DOHH2 (cell line): ENCODE data around the gene CMSS1.

Experiments used
- H3F3A ChIP-seq: fragments of 200-600 bp; sonication (generic), shearing (Covaris generic); 2 replicates; pipeline ENCODE4 v1.6.0; 2016; ENCODE audit warnings: antibody characterized with exemption, mild to moderate bottlenecking; ENCODE audit not compliant: control insufficient read depth, insufficient read depth
- H3K27ac ChIP-seq: fragments of 200-600 bp; sonication (generic); 2 replicates; pipeline ENCODE4 v1.5.1; 2014; ENCODE audit warnings: low read depth, mild to moderate bottlenecking, low read length, moderate library complexity
- H3K27me3 ChIP-seq: fragments of 200-600 bp; sonication (generic); 2 replicates; pipeline ENCODE4 v1.6.1; 2014; ENCODE audit warnings: mild to moderate bottlenecking, low read length, mixed read lengths; ENCODE audit not compliant: control insufficient read depth
- H3K36me3 ChIP-seq: fragments of 200-600 bp; sonication (generic); 2 replicates; pipeline ENCODE4 v1.6.1; 2014; ENCODE audit warnings: mild to moderate bottlenecking, low read length, moderate library complexity, mixed read lengths; ENCODE audit not compliant: control insufficient read depth
- H3K4me1 ChIP-seq: fragments of 200-600 bp; sonication (generic); 2 replicates; pipeline ENCODE4 v1.6.1; 2014; ENCODE audit warnings: mild to moderate bottlenecking, low read length, mixed read lengths; ENCODE audit not compliant: control insufficient read depth
- H3K4me2 ChIP-seq: fragments of 200-600 bp; sonication (generic); 2 replicates; pipeline ENCODE4 v1.6.0; 2014; ENCODE audit warnings: mild to moderate bottlenecking, low read length, moderate library complexity
- H3K4me3 ChIP-seq: fragments of 200-600 bp; sonication (generic); 2 replicates; pipeline ENCODE4 v1.5.1; 2014; ENCODE audit warnings: mild to moderate bottlenecking, low read length, mixed read lengths
- H3K79me2 ChIP-seq: fragments of 200-600 bp; sonication (generic); 2 replicates; pipeline ENCODE4 v1.6.1; 2014; ENCODE audit warnings: mild to moderate bottlenecking, low read length, mixed read lengths; ENCODE audit not compliant: control insufficient read depth
- H3K9me2 ChIP-seq: fragments of 200-600 bp; sonication (generic); replicated peaks from 2 replicates; pipeline ENCODE4 v1.6.1; 2014; ENCODE audit warnings: mild to moderate bottlenecking, low read length, mixed read lengths; ENCODE audit not compliant: control insufficient read depth
- H3K9me3 ChIP-seq: fragments of 200-600 bp; sonication (generic); 2 replicates; pipeline ENCODE4 v1.6.1; 2014; ENCODE audit warnings: antibody characterized with exemption, low read length, mixed read lengths; ENCODE audit not compliant: control insufficient read depth, insufficient read depth
- H4K20me1 ChIP-seq: fragments of 200-600 bp; sonication (generic); 2 replicates; pipeline ENCODE4 v1.6.0; 2014; ENCODE audit warnings: low read depth, mild to moderate bottlenecking, antibody characterized with exemption, low read length, moderate library complexity; ENCODE audit not compliant: control insufficient read depth, insufficient read depth
- EZH2phosphoT487 ChIP-seq: fragments of 200-600 bp; sonication (generic); IDR thresholded peaks from 2 replicates; pipeline ENCODE4 v1.6.1; 2017; ENCODE audit warnings: borderline replicate concordance, mild to moderate bottlenecking, antibody characterized with exemption, low read length, moderate library complexity, mixed read lengths
- TF ChIP-seq, protein P1 (sequence below): fragments of 200-600 bp; sonication (generic); IDR thresholded peaks from one replicate; pipeline ENCODE4 v1.5.1; 2014; ENCODE audit warnings: antibody characterized with exemption, mild to moderate bottlenecking, low read depth, low read length; ENCODE audit not compliant: poor library complexity, severe bottlenecking

The CMSS1 gene

DNA sequence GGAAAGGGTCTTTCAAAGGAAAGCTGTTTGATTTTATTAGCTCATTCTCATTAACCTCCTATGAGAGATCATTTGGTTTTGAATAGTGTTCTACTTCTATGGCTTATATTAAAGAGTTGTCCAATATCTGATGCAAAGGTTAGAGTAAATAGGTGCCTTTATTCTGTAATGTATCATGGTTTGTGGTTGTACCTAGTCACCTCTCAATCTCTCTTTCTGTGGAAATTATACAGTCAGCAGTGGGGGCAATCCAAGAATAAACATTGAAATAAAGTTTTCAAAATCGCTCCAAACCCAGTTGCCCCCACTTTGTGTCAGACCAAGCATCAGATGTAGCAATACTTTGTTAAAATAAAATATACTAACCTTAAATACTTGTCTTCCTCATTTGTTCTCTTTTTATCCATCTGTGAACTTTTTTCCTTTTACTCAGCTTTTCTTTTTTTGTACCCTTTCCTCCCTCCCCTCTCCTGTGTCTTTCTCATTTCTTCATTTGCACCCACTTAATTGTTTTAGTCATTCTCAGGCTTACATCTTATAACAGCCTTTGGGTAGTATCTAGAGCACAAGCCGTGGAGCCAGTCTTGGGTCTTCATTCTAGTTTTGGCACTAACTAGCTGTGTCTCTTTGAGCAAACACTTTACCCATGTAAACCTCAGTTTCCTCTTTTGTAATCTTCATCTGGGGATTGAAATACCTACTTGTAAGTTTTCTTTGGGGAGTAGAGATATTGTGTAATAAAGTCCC, 16.7 kb downstream of the CMSS1 start:
- no peak for TF ChIP-seq EZH2phosphoT487
- TF ChIP-seq, protein P1, sequence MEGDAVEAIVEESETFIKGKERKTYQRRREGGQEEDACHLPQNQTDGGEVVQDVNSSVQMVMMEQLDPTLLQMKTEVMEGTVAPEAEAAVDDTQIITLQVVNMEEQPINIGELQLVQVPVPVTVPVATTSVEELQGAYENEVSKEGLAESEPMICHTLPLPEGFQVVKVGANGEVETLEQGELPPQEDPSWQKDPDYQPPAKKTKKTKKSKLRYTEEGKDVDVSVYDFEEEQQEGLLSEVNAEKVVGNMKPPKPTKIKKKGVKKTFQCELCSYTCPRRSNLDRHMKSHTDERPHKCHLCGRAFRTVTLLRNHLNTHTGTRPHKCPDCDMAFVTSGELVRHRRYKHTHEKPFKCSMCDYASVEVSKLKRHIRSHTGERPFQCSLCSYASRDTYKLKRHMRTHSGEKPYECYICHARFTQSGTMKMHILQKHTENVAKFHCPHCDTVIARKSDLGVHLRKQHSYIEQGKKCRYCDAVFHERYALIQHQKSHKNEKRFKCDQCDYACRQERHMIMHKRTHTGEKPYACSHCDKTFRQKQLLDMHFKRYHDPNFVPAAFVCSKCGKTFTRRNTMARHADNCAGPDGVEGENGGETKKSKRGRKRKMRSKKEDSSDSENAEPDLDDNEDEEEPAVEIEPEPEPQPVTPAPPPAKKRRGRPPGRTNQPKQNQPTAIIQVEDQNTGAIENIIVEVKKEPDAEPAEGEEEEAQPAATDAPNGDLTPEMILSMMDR: no peak
- H3K27ac ChIP-seq: no peak overlapping the region
- no peaks in the 10 kb centered on the region for H3K9me3 ChIP-seq
- H3K4me1 ChIP-seq: no peaks in the 10 kb centered on the region
- H3K9me2 ChIP-seq: no peaks in the 10 kb centered on the region
- H3K4me3 ChIP-seq: no peak overlapping the region
- peaks cover 2% of the 10 kb centered on the region; the same call in 1 of the 2 replicates for H4K20me1 ChIP-seq
- no peaks in the 10 kb centered on the region for H3K27me3 ChIP-seq
- no peaks in the 10 kb centered on the region for H3K36me3 ChIP-seq
- peaks cover 92% of the 10 kb centered on the region for H3K79me2 ChIP-seq
- no peak overlapping the region for H3K4me2 ChIP-seq
- no peaks in the 10 kb centered on the region; the same call in 1 of the 2 replicates for H3F3A ChIP-seq

DNA sequence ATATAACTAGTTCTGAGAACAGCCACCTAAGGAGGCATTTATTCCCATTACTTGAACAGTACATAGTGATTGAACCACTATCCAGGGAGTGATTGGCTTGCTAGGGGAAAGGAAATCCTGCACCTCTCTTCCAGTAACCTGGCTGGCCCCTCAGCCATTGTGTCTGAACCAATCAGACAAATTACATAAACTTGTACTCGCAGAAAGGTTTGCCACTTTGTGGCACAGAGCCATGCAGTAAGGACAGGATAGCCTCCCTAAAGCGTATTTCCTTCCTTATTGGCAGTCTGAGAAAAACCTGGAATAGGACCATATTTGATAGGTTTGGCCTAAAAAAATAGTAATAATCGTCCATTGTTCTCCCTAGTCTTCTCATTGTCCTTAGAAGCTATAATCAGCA, 19.0 kb downstream of the CMSS1 start:
- Histone ChIP-seq H3K9me2 (no peaks in the 10 kb centered on the region), H3K4me2 (no peak overlapping the region), H3K27me3 (no peaks in the 10 kb centered on the region), H3K27ac (no peak overlapping the region), H3K9me3 (no peaks in the 10 kb centered on the region), H4K20me1 (peaks cover 2% of the 10 kb centered on the region; the same call in 1 of the 2 replicates), H3K36me3 (no peaks in the 10 kb centered on the region), H3F3A (no peaks in the 10 kb centered on the region), H3K4me3 (no peak overlapping the region), H3K79me2 (peaks cover 81% of the 10 kb centered on the region), H3K4me1 (no peaks in the 10 kb centered on the region)
- TF ChIP-seq, protein P1: no peak
- TF ChIP-seq EZH2phosphoT487: no peak

DNA sequence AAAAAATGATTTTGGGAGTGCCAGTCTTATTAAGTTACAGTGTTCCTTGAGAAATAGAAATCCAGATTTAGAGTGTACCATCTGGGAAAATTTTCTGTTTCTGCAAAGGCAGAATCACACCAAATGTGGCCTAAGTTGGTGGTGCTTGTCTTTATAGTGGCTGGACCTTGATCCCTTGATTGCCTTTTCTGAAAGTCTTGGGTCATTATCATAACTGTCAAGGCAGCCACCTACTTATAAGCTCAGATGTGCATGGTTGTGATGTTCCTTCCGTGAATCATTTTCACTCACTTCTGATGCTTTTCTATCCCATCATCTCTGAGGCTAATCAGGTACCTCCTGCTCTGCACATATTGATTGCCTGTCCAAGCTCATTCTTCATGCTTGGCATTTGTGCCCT, 20.1 kb downstream of the CMSS1 start:
- H3K9me2 ChIP-seq: no peaks in the 10 kb centered on the region
- no peak for TF ChIP-seq EZH2phosphoT487
- TF ChIP-seq, protein P1: no peak
- H4K20me1 ChIP-seq: peaks cover 2% of the 10 kb centered on the region; the same call in 1 of the 2 replicates
- no peaks in the 10 kb centered on the region for H3K27me3 ChIP-seq
- H3K4me1 ChIP-seq: no peaks in the 10 kb centered on the region
- H3K9me3 ChIP-seq: no peaks in the 10 kb centered on the region
- no peak overlapping the region for H3K4me3 ChIP-seq
- no peaks in the 10 kb centered on the region for H3K36me3 ChIP-seq
- H3K79me2 ChIP-seq: peaks cover 73% of the 10 kb centered on the region
- no peaks in the 10 kb centered on the region for H3F3A ChIP-seq
- H3K4me2 ChIP-seq: no peak overlapping the region
- H3K27ac ChIP-seq: no peak overlapping the region
